ENCODE measurements around the gene MCAT. TPM values are rescaled to one million over a fixed set of nuclear protein-coding genes. Genes with fewer than 3 reads are reported as not detected.
A peak's percentile ranks its signal among the peaks of the same experiment; 100 is the strongest.

MCAT gene
- total and polyA plus RNA-seq, 2 of the 4 experiments (the other 2 are of a cell fraction): 7.3 to 19.7 TPM

DNA sequence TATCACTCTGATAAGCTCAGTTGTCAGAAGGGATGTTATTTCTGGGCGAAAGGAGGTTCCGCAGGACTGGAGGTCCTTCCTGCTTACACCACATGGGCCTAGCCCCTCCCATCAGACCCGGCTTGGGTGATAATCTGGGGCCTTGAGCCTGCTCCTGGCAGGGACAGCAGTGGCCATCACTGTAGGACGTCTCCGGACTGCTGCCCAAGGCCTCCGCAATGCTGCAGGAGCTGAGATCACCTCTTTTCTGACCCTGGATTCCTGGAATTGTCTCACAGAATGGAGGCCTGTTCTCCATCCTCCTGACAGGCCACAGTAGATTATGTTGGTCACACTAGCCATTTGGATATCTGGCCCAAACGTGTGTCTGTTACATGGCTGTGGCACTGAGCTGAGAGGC lies 41.9 kb downstream of the MCAT start:
- CTCF ChIA-PET: no interaction called here
- H3K4me1 ChIP-seq (ENCODE audit: control insufficient read depth, insufficient read depth, low read length): peaks cover 3% of the 10 kb centered on the region; the same call in 1 of the 2 replicates

More for the DNA sequence above, 41.9 kb downstream of the MCAT start:
- Histone ChIP-seq H3K23ac (ENCODE audit: low read depth, low read length) (no peak overlapping the region), H2AK5ac (ENCODE audit: low read depth, low read length) (no peak overlapping the region), H4K20me1 (ENCODE audit: insufficient read depth, low read length) (no peaks in the 10 kb centered on the region), H4K8ac (ENCODE audit: low read depth in 2 of 2, low read length in 2 of 2) (no peak overlapping the region), H2BK20ac (ENCODE audit: low read depth, low read length) (no peak overlapping the region), H3K27me3 (ENCODE audit: control insufficient read depth, insufficient read depth, low read length) (peaks cover 2% of the 10 kb centered on the region; the same call in 1 of the 2 replicates), H3K9me1 (ENCODE audit: insufficient read depth, low read length) (0 out of 2 replicates have a peak, but pooled peaks cover 4% of the 10 kb centered on the region), H2BK120ac (ENCODE audit: low read depth, low read length) (no peak overlapping the region), H2BK5ac (ENCODE audit: low read depth, low read length, poor library complexity, severe bottlenecking) (no peak overlapping the region), H3K4ac (ENCODE audit: low read depth, low read length) (no peak overlapping the region), H2BK15ac (ENCODE audit: low read depth, low read length) (no peak overlapping the region), H3K9me3 (ENCODE audit: control insufficient read depth, insufficient read depth, low read length) (peaks cover 5% of the 10 kb centered on the region), H2AK9ac (replicated peaks; ENCODE audit: low read depth, low read length, poor library complexity) (no peak overlapping the region), H3K56ac (ENCODE audit: extremely low read depth, insufficient read depth, low read length) (no peak overlapping the region), H4K5ac (ENCODE audit: low read depth, low read length) (no peak overlapping the region), H3K9ac (ENCODE audit: low read depth, low read length) (no peak overlapping the region), H3K18ac (ENCODE audit: low read depth, low read length) (no peak overlapping the region), H2AFZ (replicated peaks; ENCODE audit: low read length, poor library complexity) (peak overlapping the region; percentile 11), H3K4me2 (ENCODE audit: low read depth, low read length) (no peak overlapping the region), H3K27ac (ENCODE audit: insufficient read depth, low read length) (no peak overlapping the region), H3K14ac (replicated peaks; ENCODE audit: low read depth, low read length) (no peak overlapping the region), H3K4me3 (ENCODE audit: insufficient read depth, low read depth, low read length) (no peak overlapping the region), H4K91ac (ENCODE audit: insufficient read depth, low read depth, low read length) (no peak overlapping the region), H3K79me1 (ENCODE audit: low read depth in 1 of 2, low read length in 2 of 2) (no peaks in the 10 kb centered on the region), H3K36me3 (ENCODE audit: control insufficient read depth, insufficient read depth, low read length) (no peaks in the 10 kb centered on the region)
- 58% methylated on average over 5 of the region's 7 CpGs; no CpG with 5 or more reads in 1 of the 2 experiments for WGBS, 2 experiments (ENCODE audit: extremely low coverage in 2 of 2, insufficient read length in 1 of 2)
- TF ChIP-seq, protein P1, sequence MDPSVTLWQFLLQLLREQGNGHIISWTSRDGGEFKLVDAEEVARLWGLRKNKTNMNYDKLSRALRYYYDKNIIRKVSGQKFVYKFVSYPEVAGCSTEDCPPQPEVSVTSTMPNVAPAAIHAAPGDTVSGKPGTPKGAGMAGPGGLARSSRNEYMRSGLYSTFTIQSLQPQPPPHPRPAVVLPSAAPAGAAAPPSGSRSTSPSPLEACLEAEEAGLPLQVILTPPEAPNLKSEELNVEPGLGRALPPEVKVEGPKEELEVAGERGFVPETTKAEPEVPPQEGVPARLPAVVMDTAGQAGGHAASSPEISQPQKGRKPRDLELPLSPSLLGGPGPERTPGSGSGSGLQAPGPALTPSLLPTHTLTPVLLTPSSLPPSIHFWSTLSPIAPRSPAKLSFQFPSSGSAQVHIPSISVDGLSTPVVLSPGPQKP (IDR thresholded peaks at IDR 0.05; ENCODE audit: borderline replicate concordance, low read depth, low read length): no peak
- TF ChIP-seq MAZ (IDR thresholded peaks at IDR 0.05; ENCODE audit: borderline replicate concordance, low read depth, low read length) (no peak), FOS (IDR thresholded peaks at IDR 0.05; ENCODE audit: low read depth, low read length) (no peak), CHD1 (IDR thresholded peaks at IDR 0.05; ENCODE audit: low read depth, low read length) (no peak), RAD21 (IDR thresholded peaks at IDR 0.05; ENCODE audit: low read length) (no peak), NFE2L2 (IDR thresholded peaks at IDR 0.05; ENCODE audit: low read depth, low read length) (no peak), SMC3 (IDR thresholded peaks at IDR 0.05; ENCODE audit: low read depth, low read length) (no peak), RFX5 (IDR thresholded peaks at IDR 0.05; ENCODE audit: low read depth, low read length) (no peak), MXI1 (IDR thresholded peaks at IDR 0.05; ENCODE audit: borderline replicate concordance, low read depth, low read length) (no peak)
- no peak for ATAC-seq (ENCODE audit: low read depth)
- dilution Hi-C loops (cut with HindIII; ENCODE audit: low sequenced_read_pairs, unreplicated experiment): no loop called here
- BruUV-seq (replicated peaks): no TSS peak
- in situ Hi-C loops (cut with MboI; ENCODE audit: low sequenced_read_pairs): no loop called here
- intact Hi-C loops (cut with micrococcal nuclease): no loop called here
- DNase-seq: no peak
- POLR2A ChIA-PET (ENCODE audit: unreplicated experiment): no interaction called here

Data from IMR-90 (cell line).